ENCODE results near the gene CDH3. TPM values are rescaled to one million over a fixed set of nuclear protein-coding genes. Genes with fewer than 3 reads are reported as not detected.

Gene CDH3
- total and polyA plus RNA-seq, 2 of the 13 experiments (the other 11 are each of a cell fraction or from before 2014, with no cell fraction given), result 0.11 TPM; not detected in 1

GRCh38 chr16:68737046-68737729 lies 92.1 kb downstream of the CDH3 start, which contains the start of gene CDH1:
Gene CDH1, plus strand, starts transcription at chr16:68737292. Its CDS starts 124 bp downstream, at chr16:68737416.
- H3K27ac ChIP-seq (ENCODE audit: extremely low read length, insufficient read depth, low read length), result no peak within 1 kb of the TSS
- no peak for DNase-seq (ENCODE audit: low spot score)
- H4K20me1 ChIP-seq (ENCODE audit: insufficient read depth, low read length), result no peaks in the 10 kb centered on the region
- H3K4me2 ChIP-seq (ENCODE audit: low read depth, low read length), result peak within 1 kb of the TSS; percentile 86
- BruUV-seq (replicated peaks), result no TSS peak
- no peak for FAIRE-seq
- H3K9me3 ChIP-seq (ENCODE audit: low read length), result no peaks in the 10 kb centered on the region
- CTCF ChIA-PET (ENCODE audit: low intra/inter-chr PET ratio, low total read pairs), result no interaction called here
- peak; percentile 48 for ATAC-seq
- no peak within 1 kb of the TSS for H2AFZ ChIP-seq (ENCODE audit: low read length)
- peaks cover 91% of the 10 kb centered on the region for H3K4me1 ChIP-seq (ENCODE audit: insufficient read depth, low read length)
- peaks cover 1 to 26% of the 10 kb centered on the region in 2 experiments; a peak in 3 of 5 replicates for H3K27me3 ChIP-seq (ENCODE audit: control insufficient read depth in 1 of 2, insufficient read depth in 2 of 2, low read length in 2 of 2)
- H3K79me2 ChIP-seq (ENCODE audit: insufficient read depth, low read length), result no peaks in the 10 kb centered on the region
- H3K9ac ChIP-seq (ENCODE audit: insufficient read depth, low read depth, low read length), result peak within 1 kb of the TSS; percentile 62
- WGBS (ENCODE audit: low lambda C conversion rate), result 5% methylated on average over 26 of the region's 63 CpGs
- POLR2A ChIA-PET, result interaction anchor here (7.0 kb wide), 1 partner anchor 55 kb away, joined by 134 read pairs; no protein-coding TSS in a partner anchor
- no peaks in the 10 kb centered on the region for H3K36me3 ChIP-seq (replicated peaks in 1 of 2; ENCODE audit: control insufficient read depth in 1 of 2, insufficient read depth in 2 of 2, low read length in 2 of 2)
- in situ Hi-C loops (cut with HindIII; ENCODE audit: extremely low pct_ligation_motif_present, low pct_unique_long_range_greater_than_20kb) (no loop called here), intact Hi-C loops (cut with micrococcal nuclease; ENCODE audit: unreplicated experiment) (loop anchor here (5.0 kb wide), 1 partner anchor 1765 kb away; no protein-coding TSS in a partner anchor)
- peak within 1 kb of the TSS; percentile 48 to 78 (median 60) for H3K4me3 ChIP-seq (replicated peaks in 1 of 3; ENCODE audit: insufficient read depth in 1 of 3, low read depth in 2 of 3, low read length in 3 of 3)
- no peak for TF ChIP-seq NFATC3 (CRISPR knock-in tag; IDR thresholded peaks at IDR 0.05)
- no peak for TF ChIP-seq DR1 (CRISPR knock-in tag; IDR thresholded peaks at IDR 0.05)
- TF ChIP-seq ZNF768 (CRISPR knock-in tag; IDR thresholded peaks at IDR 0.05), result peak; percentile 17; the same call in 1 of the 2 replicates
- TF ChIP-seq TRIM24 (CRISPR knock-in tag; IDR thresholded peaks at IDR 0.05), result no peak
- 0 out of 2 replicates have a peak, but pooled peaks have one; percentile 73 for TF ChIP-seq ZNF446 (CRISPR knock-in tag; IDR thresholded peaks at IDR 0.05)
- no peak for TF ChIP-seq CBX5 (CRISPR knock-in tag; IDR thresholded peaks at IDR 0.05; ENCODE audit: borderline replicate concordance)
- TF ChIP-seq ZGPAT (CRISPR knock-in tag; IDR thresholded peaks at IDR 0.05), result no peak
- no peak for TF ChIP-seq ISX (CRISPR knock-in tag; conservative IDR thresholded peaks at IDR 0.05)
- TF ChIP-seq PRPF4 (IDR thresholded peaks at IDR 0.05; ENCODE audit: low read depth, low read length, poor library complexity, severe bottlenecking), result no peak
- TF ChIP-seq ARID4A (CRISPR knock-in tag; IDR thresholded peaks at IDR 0.05; ENCODE audit: borderline replicate concordance), result peak; percentile 54
- TF ChIP-seq MED8 (CRISPR knock-in tag; IDR thresholded peaks at IDR 0.05; ENCODE audit: insufficient replicate concordance), result no peak
- TF ChIP-seq NFRKB (IDR thresholded peaks at IDR 0.05), result no peak
- no peak for TF ChIP-seq ZNF724P (CRISPR knock-in tag; IDR thresholded peaks at IDR 0.05; ENCODE audit: borderline replicate concordance)
- TF ChIP-seq JUN (CRISPR knock-in tag; IDR thresholded peaks at IDR 0.05), result no peak
- 0 out of 2 replicates have a peak, but pooled peaks have one; percentile 9 for TF ChIP-seq TFAP4 (IDR thresholded peaks at IDR 0.05; ENCODE audit: borderline replicate concordance, low read depth)
- TF ChIP-seq POLR2A (IDR thresholded peaks at IDR 0.05; ENCODE audit: insufficient read depth in 1 of 2, low read depth in 2 of 2, low read length in 2 of 2), result 0 out of 4 replicates have a peak, but pooled peaks of 1 of the 2 experiments have one; percentile 38
- TF ChIP-seq ELF1 (CRISPR knock-in tag; IDR thresholded peaks at IDR 0.05), result no peak
- TF ChIP-seq SUZ12 (IDR thresholded peaks at IDR 0.05; ENCODE audit: low read depth, low read length), result no peak
- no peak for TF ChIP-seq ZNF547 (CRISPR knock-in tag; IDR thresholded peaks at IDR 0.05)
- TF ChIP-seq RARA (CRISPR knock-in tag; IDR thresholded peaks at IDR 0.05), result no peak
